Head of caudate nucleus (tissue), 42 donors: Measurements from ENCODE around the gene DDX1.

Experiments used
- DNase-seq, 42 donors: peaks; one replicate each; pipeline versions ENCODE4 v3.0.0 to v3.0.0-alpha.2; 2020 to 2021; ENCODE audit warnings: mixed read lengths in 7 of 42
- intact Hi-C: fragments of 100-400 bp; cut with DNase I; formaldehyde crosslinking; loops from one replicate; pipeline ENCODE4 v1.15.0; 2022

The DDX1 gene

DNA sequence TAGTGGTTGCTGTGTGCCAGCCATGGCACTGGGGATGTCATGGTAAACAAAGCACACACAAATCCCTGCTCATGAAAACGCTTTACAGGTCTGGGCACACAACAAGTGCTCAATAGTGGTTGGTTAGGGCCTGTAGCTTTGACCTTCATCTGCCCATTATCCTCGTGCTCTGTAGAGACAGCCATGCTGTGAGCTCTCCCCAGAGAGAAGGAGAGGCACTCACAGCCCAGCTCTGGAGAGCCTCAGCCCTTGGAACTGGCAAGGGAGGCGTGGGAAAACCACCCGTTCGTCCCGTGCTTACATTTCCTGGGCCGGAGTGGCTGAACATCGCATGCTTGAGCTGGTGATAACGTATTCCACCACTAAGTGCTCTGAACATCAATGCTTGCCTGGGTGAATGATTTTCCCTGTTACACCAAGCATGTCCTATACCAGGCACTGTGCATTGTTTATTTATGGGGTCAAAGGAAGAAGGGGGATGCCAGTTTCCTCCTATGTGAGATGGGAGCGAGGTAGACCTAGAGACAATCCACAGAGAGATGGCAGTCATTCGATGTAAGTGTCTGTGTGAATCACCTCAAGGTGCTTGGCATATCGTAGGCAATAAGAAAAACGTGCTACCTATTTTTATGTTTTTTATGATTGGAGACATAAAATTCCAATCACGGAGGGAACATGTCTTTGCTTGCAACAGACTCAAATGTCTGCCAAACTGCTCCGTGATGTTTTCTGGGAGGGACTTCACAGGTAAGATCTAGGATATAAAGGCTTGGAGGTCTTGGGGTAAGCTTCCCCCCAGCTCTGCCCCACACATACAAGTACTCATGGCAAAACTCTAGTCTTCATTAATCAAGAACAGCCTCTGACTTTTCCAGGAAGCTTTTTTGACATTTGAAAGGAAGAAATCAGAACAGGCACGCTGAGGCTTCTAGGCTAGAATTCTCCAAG lies 75.5 kb downstream of the DDX1 start:
- DNase-seq: no peak
- intact Hi-C loops: no loop called here

DNA sequence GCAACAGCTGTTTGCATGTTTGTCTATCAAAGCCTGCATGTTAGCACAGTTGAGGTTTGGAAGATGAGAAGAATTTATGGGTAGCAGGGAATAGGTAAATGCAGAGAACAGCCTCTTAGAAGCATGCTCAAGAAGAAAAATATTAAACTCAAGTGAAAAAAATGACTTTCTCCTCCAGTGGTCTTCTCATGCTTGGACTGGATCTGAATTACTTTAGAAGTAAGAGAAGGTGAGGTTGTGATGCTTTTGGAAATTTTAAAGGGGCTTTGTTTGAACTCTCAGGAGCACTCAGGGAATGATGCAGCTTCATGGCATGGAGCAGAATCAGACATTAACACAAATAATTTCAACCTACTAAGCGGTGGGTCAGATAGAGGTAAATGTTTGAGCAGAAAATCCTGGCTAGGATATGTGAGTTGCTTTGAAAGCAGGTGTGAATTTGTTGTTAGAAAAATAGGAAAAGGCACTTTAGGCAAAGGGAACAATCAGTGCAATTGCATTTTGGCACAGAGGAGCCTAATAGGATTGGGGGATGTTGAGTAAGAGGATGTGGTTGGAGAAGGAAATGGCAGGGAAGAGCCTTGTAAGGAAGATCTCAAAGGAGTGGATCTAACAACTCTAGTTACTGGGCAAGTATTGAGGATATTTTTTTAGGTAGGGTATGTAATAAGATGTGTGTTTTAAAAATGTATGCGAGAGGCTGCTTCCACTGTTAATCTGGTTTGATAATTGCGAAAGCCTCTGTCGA lies 76.3 kb downstream of the DDX1 start:
- intact Hi-C loops: no loop called here
- DNase-seq: no peak

DNA sequence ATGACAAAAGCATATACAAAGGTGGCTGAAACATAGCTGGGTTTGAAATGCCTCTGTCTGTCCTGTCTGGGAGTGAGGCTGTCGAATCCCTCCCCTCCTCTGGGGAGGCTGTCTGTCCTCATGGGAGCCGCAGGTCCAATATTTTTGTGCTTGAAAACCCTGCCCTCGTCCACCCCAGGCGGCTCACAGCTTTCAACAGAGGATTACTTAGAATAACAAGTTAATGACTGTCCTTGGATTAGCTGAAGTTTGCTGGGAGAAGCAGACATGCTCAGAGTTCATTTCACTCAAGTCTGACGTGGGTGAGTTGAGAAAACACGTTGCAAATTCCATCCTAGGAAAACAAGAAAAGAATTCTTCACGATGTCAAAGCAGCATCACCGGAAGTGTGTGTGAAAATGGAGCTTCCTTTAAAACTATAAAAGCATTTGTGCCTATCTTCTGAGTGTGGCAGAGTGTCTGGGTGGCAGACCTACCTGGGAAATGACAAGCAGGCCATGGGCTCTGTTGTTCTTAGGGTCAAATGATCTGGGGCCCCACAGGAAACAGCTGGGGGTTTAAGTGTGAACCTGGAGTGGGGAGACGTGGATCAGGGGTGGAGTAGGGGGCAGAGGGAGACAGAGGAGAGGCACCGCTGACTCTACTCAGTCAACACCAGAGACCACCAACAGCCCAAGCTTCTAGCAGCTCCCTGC lies 77.1 kb downstream of the DDX1 start:
- no peak for DNase-seq
- intact Hi-C loops: no loop called here

DNA sequence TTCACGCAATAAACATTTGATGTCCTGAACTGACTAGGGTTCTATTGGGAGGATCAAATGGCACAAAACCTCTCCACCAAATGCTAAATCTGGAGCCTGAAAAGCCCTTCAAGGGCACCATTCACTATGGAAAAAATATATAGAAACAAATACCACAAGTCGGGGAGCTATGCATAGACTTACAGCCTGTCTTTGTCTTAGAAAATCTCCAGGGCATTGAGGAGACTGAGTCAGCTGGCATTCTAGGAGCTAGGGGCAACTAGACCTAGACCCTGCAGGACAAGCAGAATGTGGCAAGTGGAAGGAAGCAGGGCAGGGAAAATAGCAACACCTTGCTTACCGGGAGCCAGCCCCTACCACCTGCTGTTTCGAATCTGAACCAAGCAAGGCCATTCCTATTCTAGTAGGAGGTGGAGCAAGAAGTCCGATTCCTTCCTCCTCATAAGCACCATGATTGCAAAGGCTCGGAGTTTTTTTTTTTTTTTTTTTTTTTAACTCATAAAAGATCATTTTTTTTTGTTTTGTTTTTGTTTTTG lies 77.8 kb downstream of the DDX1 start:
- intact Hi-C loops: no loop called here
- DNase-seq: no peak

DNA sequence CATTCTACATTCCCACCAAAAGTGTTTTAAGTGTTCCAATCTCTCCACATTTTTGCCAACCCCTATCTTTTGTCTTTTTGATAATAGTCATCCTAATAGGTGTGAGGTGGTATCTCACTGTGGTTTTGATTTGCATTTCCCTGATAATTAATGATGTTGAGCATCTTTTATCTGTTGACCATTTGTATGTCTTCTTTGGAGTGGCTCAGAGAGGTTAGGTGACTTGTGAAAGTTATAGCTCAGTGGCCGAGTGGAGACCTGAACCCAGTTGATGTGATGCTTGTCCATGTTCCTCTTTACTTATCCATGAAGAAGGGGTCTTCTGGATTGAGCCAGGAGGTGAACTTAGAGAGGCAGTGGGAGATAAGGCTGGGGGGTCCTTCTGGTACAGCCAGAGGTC lies 78.8 kb downstream of the DDX1 start:
- DNase-seq: no peak
- intact Hi-C loops: no loop called here

DNA sequence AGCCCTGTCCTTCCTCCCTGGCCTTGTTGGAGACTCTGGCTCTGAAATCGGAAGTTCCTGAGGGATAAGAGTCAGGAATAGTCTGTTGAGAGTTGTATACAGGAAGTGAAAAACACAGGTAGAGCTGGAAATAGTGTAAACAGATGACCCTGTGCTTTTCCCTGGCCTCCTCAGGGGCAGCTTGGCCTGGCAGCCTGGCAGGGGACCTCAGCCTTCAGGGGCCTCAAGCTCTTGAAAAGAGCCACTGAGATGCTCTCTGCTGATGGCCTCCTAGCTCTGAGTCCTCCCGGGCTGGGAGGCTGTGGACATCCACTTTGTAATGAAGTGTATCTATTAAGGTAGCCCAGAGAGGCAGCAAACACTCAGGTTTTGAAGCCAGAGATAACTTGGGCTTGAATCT lies 79.3 kb downstream of the DDX1 start:
- intact Hi-C loops: no loop called here
- no peak for DNase-seq

DNA sequence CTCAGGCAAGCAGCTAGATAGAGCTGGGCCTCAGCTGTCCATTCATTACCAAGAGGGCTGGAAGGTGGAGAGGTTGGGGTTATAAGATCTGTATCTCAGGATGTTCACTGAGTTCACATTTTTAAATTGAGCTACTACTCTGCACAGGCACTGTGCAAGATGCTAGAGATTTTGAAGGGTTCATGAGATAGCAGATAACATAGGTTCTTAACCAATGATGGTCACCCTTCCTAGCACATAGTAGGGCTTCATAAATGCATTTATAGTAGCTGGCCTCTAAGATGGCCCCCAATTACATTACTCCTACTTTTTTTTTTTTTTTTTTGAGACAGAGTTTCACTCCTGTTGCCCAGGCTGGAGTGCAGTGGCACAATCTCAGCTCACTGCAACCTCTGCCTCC lies 79.7 kb downstream of the DDX1 start:
- intact Hi-C loops: no loop called here
- no peak for DNase-seq

DNA sequence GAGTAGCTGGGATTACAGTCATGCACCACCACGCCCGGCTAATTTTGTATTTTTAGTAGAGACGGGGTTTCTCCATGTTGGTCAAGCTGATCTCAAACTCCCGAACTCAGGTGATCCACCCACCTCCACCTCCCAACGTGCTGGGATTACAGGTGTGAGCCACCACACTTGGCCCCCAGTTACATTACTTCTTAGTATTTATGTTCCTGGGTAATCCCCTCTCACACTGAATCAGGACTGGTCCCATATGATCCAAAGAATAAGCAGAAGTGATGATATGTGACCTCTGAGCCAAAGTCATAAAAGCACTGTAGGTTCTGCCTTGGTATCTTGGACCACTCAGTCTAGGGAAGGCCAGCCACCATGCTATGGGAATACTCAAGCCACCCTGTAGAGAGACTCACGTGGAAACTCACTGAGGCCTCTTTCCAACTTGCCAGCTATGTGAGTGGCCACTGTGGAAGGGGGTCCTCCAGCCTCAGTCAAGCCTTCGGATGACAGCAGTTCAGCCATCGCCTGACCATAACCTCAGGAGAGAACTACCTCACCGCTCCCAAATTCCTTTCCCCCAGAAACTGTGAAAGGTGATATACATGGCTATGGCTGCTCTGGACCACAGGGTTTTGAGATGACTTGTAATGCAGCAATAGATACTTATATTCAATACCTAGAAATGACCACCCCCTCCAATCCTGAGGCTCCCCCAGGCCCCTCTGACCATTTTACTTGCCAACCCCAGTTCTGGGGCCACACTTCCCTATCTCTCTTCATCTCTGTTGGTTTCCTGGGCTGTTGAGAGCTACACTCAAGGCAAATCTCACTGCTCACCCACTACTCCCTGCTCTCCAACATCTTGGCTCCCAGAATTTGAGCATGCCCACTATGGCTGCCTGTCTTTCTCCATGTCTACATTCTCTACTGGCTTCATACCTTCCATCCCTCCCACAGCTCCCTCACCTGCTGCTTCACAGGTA lies 80.5 kb downstream of the DDX1 start:
- intact Hi-C loops: no loop called here

DNA sequence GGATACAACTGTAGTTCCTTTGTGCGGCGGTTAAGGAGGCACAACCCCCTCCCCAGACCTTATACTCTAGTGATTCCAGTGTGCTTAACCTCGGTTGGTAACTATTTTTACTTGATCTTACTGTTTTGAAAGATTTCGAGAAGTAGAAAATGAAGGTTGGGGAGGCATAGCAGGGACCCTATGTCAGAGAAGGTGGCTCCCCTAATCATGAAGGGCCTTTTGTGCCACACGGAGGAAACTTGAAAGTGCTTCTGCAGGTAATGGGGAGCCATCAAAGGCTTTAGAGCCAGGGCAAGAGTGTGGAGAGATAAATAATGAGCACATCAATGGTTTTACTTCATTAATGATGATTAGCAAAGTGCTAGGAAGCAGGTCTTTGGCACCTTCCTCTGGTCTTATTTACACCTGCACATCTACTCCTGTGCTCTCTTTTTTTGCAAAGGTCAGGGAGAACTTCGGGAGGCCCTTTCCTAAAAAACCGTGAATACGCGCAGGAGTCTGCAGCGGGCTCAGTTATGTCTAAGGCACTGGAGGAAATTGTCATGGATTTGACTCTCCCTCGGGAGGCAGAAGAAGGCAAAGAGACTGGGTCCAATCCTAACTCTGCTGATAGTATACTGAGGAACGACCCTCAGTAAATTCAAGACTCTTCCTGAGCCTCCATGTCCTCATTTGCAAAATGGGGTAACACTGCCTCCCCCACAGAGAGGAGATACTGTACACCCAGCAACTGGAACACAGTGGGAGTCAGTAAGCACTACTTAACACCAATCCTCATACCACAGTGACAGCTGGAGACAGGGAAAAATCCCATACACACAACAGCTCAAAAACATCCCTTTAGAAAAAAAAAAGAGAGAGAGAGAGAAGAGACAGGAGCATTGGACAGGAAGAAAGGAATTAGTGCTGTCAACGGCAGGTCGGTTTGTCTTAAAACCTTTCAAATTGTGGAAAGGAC lies 81.6 kb downstream of the DDX1 start:
- DNase-seq: no peak
- intact Hi-C loops: no loop called here

More for the DNA sequence above, 80.5 kb downstream of the DDX1 start:
- DNase-seq: no peak

DNA sequence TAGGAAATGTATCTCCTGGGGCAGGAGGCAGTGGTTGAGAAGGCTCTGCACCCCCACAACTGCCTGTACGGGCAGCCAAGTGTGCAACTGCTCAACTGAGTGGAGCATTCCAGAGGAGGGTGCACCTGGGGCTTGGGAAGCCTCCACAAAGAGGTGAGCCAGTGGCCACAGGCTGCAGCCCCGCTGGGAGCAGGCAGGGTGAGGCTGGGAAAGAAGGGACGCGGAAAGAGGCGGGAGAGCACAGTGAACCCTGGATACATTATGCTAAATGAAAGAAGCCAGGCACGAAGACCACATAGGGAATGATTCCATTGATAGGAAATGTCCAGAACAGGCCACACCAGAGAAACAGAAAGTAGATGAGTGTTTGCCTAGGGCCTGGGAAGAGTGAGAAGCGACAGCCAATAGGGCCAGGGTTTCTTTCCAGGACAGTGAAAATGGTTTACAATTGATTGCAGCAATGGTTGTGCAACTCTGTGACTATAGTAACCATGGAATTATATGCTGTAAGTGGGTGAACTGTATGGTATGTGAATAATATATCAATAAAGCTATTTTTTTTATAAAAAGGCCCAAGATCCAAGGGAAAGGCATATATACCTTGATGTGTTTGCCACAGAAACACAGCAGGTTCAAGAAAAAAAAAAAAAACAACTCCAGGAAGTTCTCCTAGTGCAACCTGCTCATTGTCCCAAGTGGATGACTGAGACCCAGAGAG lies 82.4 kb downstream of the DDX1 start:
- peak in 1 of 42 donors; percentile 19 for DNase-seq
- intact Hi-C loops: no loop called here

DNA sequence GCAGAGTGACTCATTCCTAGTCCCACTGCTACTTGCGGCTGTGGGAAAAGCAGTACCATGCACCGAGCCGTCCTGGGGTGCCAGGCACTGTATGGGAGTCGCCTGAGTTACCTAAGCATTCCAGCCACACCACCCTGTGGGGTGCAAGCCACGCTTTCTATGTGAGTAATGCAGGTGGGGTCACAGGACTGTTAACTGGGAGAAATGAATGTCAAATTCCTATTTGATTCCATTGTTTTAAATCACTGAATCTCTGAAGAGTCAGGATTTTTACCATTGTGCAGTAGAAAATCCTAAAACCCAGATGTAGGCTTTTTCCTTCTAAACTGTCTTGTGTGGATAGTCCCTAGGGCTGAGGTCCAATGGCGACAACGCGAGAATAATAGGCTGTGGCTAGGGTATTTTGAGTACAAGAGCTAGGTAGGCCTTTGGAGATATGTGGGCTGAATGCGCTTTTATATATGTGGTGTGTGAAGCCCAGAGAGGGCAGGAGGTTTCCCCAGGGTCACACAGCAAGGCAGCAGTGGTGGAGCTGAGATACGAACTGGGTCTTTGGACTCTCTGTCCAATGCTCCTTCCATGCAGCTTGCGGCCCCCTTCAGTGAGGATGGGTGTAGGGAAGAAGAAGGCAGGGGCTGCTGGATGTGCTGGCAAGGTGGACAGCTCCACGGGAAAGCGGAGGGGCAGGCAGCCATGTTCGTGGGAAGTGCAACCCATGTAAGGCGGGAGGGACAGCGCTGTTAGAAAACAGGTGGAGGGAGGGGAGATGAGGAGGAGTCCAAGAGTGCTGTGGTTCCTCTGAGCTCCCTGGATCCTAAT lies 83.2 kb downstream of the DDX1 start:
- DNase-seq: peak in 1 of 42 donors; percentile 16
- intact Hi-C loops: no loop called here

DNA sequence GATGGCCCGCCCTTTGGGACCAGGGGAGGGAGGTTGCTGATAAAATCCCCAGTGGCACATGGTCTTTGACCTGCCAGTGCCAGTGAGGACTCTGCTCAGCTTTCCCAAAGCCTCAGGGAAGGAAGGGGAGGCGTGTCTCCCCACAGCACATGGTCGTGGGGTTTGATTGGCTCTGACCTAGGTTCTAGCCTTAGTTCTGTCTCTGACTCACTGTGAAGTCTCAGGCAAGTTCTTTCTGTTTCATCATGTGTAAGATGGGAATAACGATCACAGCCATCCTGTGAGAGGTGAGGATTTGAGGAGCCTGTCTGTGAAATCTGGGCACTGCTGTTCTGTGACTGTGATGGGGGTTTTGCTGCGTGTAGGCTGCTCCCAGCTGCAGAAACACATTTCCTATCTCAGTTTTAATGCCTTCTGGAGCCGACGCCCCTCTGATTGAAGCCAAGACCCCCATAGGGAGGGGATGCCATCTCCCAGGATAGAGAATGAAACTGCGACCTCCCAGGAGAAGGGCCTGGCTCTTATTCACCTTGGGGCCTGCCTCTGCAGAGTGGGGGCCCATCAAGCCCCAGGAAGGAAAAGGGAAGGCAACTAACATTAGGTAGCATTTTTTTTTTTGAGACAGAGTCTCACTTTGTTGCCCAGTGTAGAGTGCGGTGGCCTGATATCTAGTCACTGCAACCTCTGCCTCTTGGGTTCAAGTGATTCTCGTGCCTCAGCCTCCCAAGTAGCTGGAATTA lies 84.0 kb downstream of the DDX1 start:
- intact Hi-C loops: no loop called here
- DNase-seq: no peak

DNA sequence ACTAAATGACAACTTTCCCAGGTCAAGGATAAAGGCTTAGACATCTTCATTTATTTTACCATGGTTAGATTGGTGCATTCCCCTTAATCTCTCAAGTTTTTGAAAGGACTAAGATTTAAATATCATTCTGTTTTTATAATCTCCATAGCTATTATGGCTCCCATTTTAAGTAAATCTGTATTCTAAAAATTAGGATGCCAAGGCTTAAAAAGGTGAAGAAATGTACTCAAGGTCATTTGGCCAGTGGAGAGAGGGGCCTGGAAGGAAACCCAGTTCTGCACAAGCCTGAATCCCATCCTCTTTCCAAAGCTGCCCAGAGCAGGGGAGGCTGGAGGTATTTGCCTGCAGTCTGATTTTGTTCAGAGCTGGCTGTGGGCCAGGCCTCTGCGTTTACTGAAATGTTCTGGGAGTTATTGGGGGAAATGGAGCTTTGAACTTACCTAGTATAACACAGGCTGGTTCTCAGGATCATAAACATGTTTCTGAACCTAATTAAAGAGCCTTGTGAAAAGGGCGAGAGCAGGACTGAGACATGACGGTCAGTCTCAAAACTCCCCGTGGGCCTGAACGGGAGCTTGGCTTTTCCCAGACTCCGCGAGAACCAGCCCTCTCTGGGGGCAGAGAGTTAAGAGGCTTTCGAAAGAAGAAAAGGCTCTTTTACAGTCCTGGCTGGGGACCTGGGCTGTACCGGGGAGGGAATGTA lies 85.6 kb downstream of the DDX1 start:
- intact Hi-C loops: no loop called here
- DNase-seq: peak in 4 of 42 donors; percentile 12 to 34 (median 18)

DNA sequence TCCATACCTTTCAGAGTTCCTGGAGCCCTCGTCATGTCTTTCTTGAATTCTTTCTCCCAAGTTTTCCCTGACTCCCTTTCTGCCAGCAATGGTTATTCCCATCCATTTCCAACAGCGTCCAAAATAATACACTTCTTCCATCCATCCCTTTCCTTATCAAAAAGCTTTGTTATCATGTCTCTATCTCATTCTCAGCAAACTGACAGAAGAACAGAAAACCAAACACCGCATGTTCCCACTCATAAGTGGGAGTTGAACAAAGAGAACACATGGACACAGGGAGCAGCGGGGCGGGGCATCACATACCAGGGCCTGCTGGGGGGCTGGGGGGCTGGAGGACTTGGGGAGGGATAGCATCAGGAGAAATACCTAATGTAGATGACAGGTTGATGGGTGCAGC lies 86.7 kb downstream of the DDX1 start:
- intact Hi-C loops: no loop called here
- DNase-seq: no peak
